OCI-LY1 (cell line): ENCODE results near the gene SIKE1.
A peak's percentile ranks its signal among the peaks of the same experiment; 100 is the strongest.
"Not testable (repeated sequence)": the region's sequence is repeated elsewhere in the genome, so short reads cannot be mapped to it uniquely, and the experiment has no call there.

ENCODE experiments used
- H2AFZ ChIP-seq: fragments of 200-600 bp; sonication (generic), shearing (Covaris generic); 2 replicates; pipeline ENCODE4 v1.6.0; 2014; ENCODE audit warnings: antibody characterized with exemption, mild to moderate bottlenecking, low read length
- H3F3A ChIP-seq: fragments of 200-600 bp; sonication (generic), shearing (Covaris generic); 2 replicates; pipeline ENCODE4 v1.6.0; 2014; ENCODE audit warnings: mild to moderate bottlenecking, antibody characterized with exemption, low read length, moderate library complexity; ENCODE audit not compliant: insufficient read depth
- H3K27ac ChIP-seq: fragments of 200-600 bp; sonication (generic); 2 replicates; pipeline ENCODE4 v1.5.1; 2014; ENCODE audit warnings: low read length, mixed run types, mild to moderate bottlenecking, low read depth; ENCODE audit not compliant: poor library complexity, severe bottlenecking
- H3K27me3 ChIP-seq: fragments of 200-600 bp; sonication (generic); 2 replicates; pipeline ENCODE4 v1.6.0; 2014; ENCODE audit warnings: antibody characterized with exemption, mild to moderate bottlenecking, low read length, moderate library complexity; ENCODE audit not compliant: insufficient read depth
- H3K36me3 ChIP-seq: fragments of 200-600 bp; sonication (generic); 2 replicates; pipeline ENCODE4 v1.6.1; 2014; ENCODE audit warnings: mild to moderate bottlenecking, antibody characterized with exemption, low read length, moderate library complexity, mixed read lengths; ENCODE audit not compliant: insufficient read depth
- H3K4me1 ChIP-seq: fragments of 200-600 bp; sonication (generic); 2 replicates; pipeline ENCODE4 v1.5.1; 2014; ENCODE audit warnings: mild to moderate bottlenecking, low read length, moderate library complexity; ENCODE audit not compliant: insufficient read depth, severe bottlenecking
- H3K4me2 ChIP-seq: fragments of 200-600 bp; sonication (generic), shearing (Covaris generic); 2 replicates; pipeline ENCODE4 v1.6.1; 2014; ENCODE audit warnings: low read length
- H3K4me3 ChIP-seq: fragments of 200-600 bp; sonication (generic); 2 replicates; pipeline ENCODE4 v1.5.1; 2014; ENCODE audit warnings: low read length, low read depth, mild to moderate bottlenecking, mixed read lengths; ENCODE audit not compliant: poor library complexity, severe bottlenecking
- H3K79me2 ChIP-seq: fragments of 200-600 bp; shearing (Covaris generic); 2 replicates; pipeline ENCODE4 v1.6.1; 2016; ENCODE audit warnings: mixed run types, low read length, mixed read lengths; ENCODE audit not compliant: insufficient read depth
- H3K9ac ChIP-seq: fragments of 200-600 bp; sonication (generic), shearing (Covaris generic); 2 replicates; pipeline ENCODE4 v1.6.1; 2014; ENCODE audit warnings: mild to moderate bottlenecking, low read length, mixed read lengths
- H3K9me2 ChIP-seq: fragments of 200-600 bp; sonication (generic), shearing (Covaris generic); 2 replicates; pipeline ENCODE4 v1.6.1; 2014; ENCODE audit warnings: low read depth, mild to moderate bottlenecking, low read length, mixed read lengths
- H3K9me3 ChIP-seq: fragments of 200-600 bp; shearing (Covaris generic); 2 replicates; pipeline ENCODE4 v1.6.1; 2014; ENCODE audit warnings: low read length, mixed read lengths
- H4K20me1 ChIP-seq: fragments of 200-600 bp; sonication (generic), shearing (Covaris generic); 2 replicates; pipeline ENCODE4 v1.6.0; 2016; ENCODE audit warnings: mild to moderate bottlenecking, low read length; ENCODE audit not compliant: insufficient read depth
- CTCF ChIP-seq: fragments of 200-600 bp; sonication (generic), shearing (Covaris generic); IDR thresholded peaks from 2 replicates; pipeline ENCODE4 v1.5.1; 2017; ENCODE audit warnings: mild to moderate bottlenecking, antibody characterized with exemption, low read length, moderate library complexity, mixed read lengths
- EZH2 ChIP-seq: fragments of 200-600 bp; sonication (generic), shearing (Covaris generic); IDR thresholded peaks from 2 replicates; pipeline ENCODE4 v1.8.0; 2017; ENCODE audit warnings: borderline replicate concordance, mixed run types, mild to moderate bottlenecking, antibody characterized with exemption, low read length, moderate library complexity, mixed read lengths

Gene SIKE1

GRCh38 chr1:114780344-114781226 is at the start of gene SIKE1:
TSS of gene SIKE1 (minus strand) at chr1:114780685. CDS start at chr1:114780607, 78 bp downstream.
- H3K9me2 ChIP-seq, result no peaks in the 10 kb centered on the region
- H3K79me2 ChIP-seq, result peaks cover 14% of the 10 kb centered on the region
- peaks cover 16% of the 10 kb centered on the region for H3K4me1 ChIP-seq
- H3K4me2 ChIP-seq, result peak within 1 kb of the TSS; percentile 93
- H3K27me3 ChIP-seq, result no peaks in the 10 kb centered on the region
- H3K4me3 ChIP-seq, result peak within 1 kb of the TSS; percentile 96
- no peaks in the 10 kb centered on the region for H4K20me1 ChIP-seq
- peak within 1 kb of the TSS; percentile 55 for H3K27ac ChIP-seq
- H3K9me3 ChIP-seq, result no peaks in the 10 kb centered on the region
- no peaks in the 10 kb centered on the region for H3F3A ChIP-seq
- H3K9ac ChIP-seq, result peak within 1 kb of the TSS; percentile 92
- H3K36me3 ChIP-seq, result peaks cover 29% of the 10 kb centered on the region
- TF ChIP-seq CTCF (no peak), EZH2 (no peak)
- 0 out of 2 replicates have a peak within 1 kb of the TSS, but pooled peaks have one; percentile 6 for H2AFZ ChIP-seq

GRCh38 chr1:114830075-114830474 is 49.6 kb upstream of the SIKE1 start:
- H3K27ac ChIP-seq, H3K4me2 ChIP-seq, H3K4me3 ChIP-seq, H3K4me1 ChIP-seq, H3K27me3 ChIP-seq, H3K36me3 ChIP-seq, H3K79me2 ChIP-seq, H3K9me3 ChIP-seq, H2AFZ ChIP-seq, H4K20me1 ChIP-seq, H3K9ac ChIP-seq, H3K9me2 ChIP-seq, H3F3A ChIP-seq: not testable (repeated sequence)

GRCh38 chr1:114828251-114828650 is 47.8 kb upstream of the SIKE1 start:
- H3K27me3 ChIP-seq, result no peaks in the 10 kb centered on the region
- H3K4me3 ChIP-seq, result no peak overlapping the region
- TF ChIP-seq EZH2 (no peak), CTCF (no peak)
- no peaks in the 10 kb centered on the region for H4K20me1 ChIP-seq
- no peak overlapping the region for H3K9ac ChIP-seq
- H2AFZ ChIP-seq, result no peak overlapping the region
- H3K79me2 ChIP-seq, result no peaks in the 10 kb centered on the region
- H3K9me2 ChIP-seq, result no peaks in the 10 kb centered on the region
- no peaks in the 10 kb centered on the region for H3K9me3 ChIP-seq
- no peaks in the 10 kb centered on the region for H3F3A ChIP-seq
- no peak overlapping the region for H3K4me2 ChIP-seq
- no peaks in the 10 kb centered on the region for H3K4me1 ChIP-seq
- no peak overlapping the region for H3K27ac ChIP-seq
- no peaks in the 10 kb centered on the region for H3K36me3 ChIP-seq
